Thoracic aorta (tissue), 2 donors: ENCODE results near the gene ACSS3. TPM values are rescaled to one million over a fixed set of nuclear protein-coding genes. Genes with fewer than 3 reads are reported as not detected.

ENCODE experiments used
- ATAC-seq: fragments of 150-250 bp; one replicate; pipeline ENCODE4 v1.8.0; 2017; ENCODE audit warnings: low read depth; ENCODE audit not compliant: insufficient number of reproducible peaks, low FRiP score
- DNase-seq: peaks from one replicate; pipeline ENCODE4 v3.0.0-alpha.2; 2020; ENCODE audit warnings: low spot score
- H3K27ac ChIP-seq, 2 donors: fragments of 200-600 bp; sonication (generic); 1 replicate in 1 of 2; 2 replicates in 1 of 2; pipeline ENCODE4 v1.5.1; 2016; ENCODE audit warnings: mild to moderate bottlenecking in 2 of 2, moderate library complexity in 2 of 2
- H3K27me3 ChIP-seq: fragments of 200-600 bp; sonication (generic); replicated peaks from 2 replicates; pipeline ENCODE4 v1.6.0; 2016; ENCODE audit warnings: mild to moderate bottlenecking; ENCODE audit not compliant: insufficient read depth
- H3K36me3 ChIP-seq: fragments of 200-600 bp; sonication (generic); one replicate; pipeline ENCODE4 v1.5.1; 2016
- H3K4me1 ChIP-seq, 2 donors: fragments of 200-600 bp; sonication (generic); 1 replicate in 1 of 2; 2 replicates in 1 of 2; pipeline versions ENCODE4 v1.5.1 to v1.6.0; 2016; ENCODE audit warnings: low read depth in 2 of 2, mild to moderate bottlenecking in 1 of 2; ENCODE audit not compliant: control insufficient read depth in 1 of 2
- H3K4me3 ChIP-seq: fragments of 200-600 bp; sonication (generic); 2 replicates; pipeline ENCODE4 v1.5.1; 2016; ENCODE audit warnings: mild to moderate bottlenecking
- H3K9me3 ChIP-seq: fragments of 200-600 bp; sonication (generic); 2 replicates; pipeline ENCODE4 v1.5.1; 2016
- CTCF ChIP-seq: fragments of 200-600 bp; sonication (generic); IDR thresholded peaks from one replicate; pipeline ENCODE4 v1.5.1; 2019; ENCODE audit warnings: antibody characterized with exemption
- total RNA-seq, 2 donors: library from RNA; depleted of rRNA; stranded (reverse); fragments of >200 nt; gene quantifications; one replicate each; pipeline versions ENCODE4 v1.1.0 to v1.2.3, GENCODE V29; 2016

Gene ACSS3
- total RNA-seq, 2 donors from 2014 or later, result 16.5 to 30.0 TPM

GRCh38 chr12:81120961-81121360 is 43.1 kb downstream of the ACSS3 start:
- DNase-seq (no peak), ATAC-seq (no peak)
- H3K27ac ChIP-seq, result no peak overlapping the region
- no peaks in the 10 kb centered on the region for H3K27me3 ChIP-seq
- H3K36me3 ChIP-seq, result peaks cover 2% of the 10 kb centered on the region
- H3K9me3 ChIP-seq, result no peaks in the 10 kb centered on the region
- TF ChIP-seq CTCF, result no peak
- no peak overlapping the region for H3K4me3 ChIP-seq
- no peaks in the 10 kb centered on the region for H3K4me1 ChIP-seq

- no peak for TF ChIP-seq CTCF
- Histone ChIP-seq H3K4me3 (no peak overlapping the region), H3K36me3 (no peaks in the 10 kb centered on the region), H3K27me3 (no peaks in the 10 kb centered on the region), H3K4me1 (no peaks in the 10 kb centered on the region), H3K9me3 (no peaks in the 10 kb centered on the region), H3K27ac (no peak overlapping the region)
- ATAC-seq (no peak), DNase-seq (no peak)
Measured at GRCh38 chr12:81123611-81124010, 45.7 kb downstream of the ACSS3 start.

- H3K27ac ChIP-seq, result no peak overlapping the region
- TF ChIP-seq CTCF, result no peak
- no peaks in the 10 kb centered on the region for H3K9me3 ChIP-seq
- no peaks in the 10 kb centered on the region for H3K4me1 ChIP-seq
- H3K4me3 ChIP-seq, result no peak overlapping the region
- DNase-seq, result no peak
- no peak for ATAC-seq
- no peaks in the 10 kb centered on the region for H3K27me3 ChIP-seq
- no peaks in the 10 kb centered on the region for H3K36me3 ChIP-seq
Measured at GRCh38 chr12:81125691-81126090, 47.8 kb downstream of the ACSS3 start.

- no peak for ATAC-seq
- DNase-seq, result no peak
- Histone ChIP-seq H3K9me3 (no peaks in the 10 kb centered on the region), H3K4me3 (no peak overlapping the region), H3K27me3 (no peaks in the 10 kb centered on the region), H3K4me1 (no peaks in the 10 kb centered on the region), H3K27ac (no peak overlapping the region), H3K36me3 (no peaks in the 10 kb centered on the region)
- TF ChIP-seq CTCF, result peak; percentile 58
Measured at GRCh38 chr12:81128930-81129554, 51.2 kb downstream of the ACSS3 start.

GRCh38 chr12:81136519-81136918 is 58.6 kb downstream of the ACSS3 start:
- no peak for ATAC-seq
- H3K9me3 ChIP-seq, result no peaks in the 10 kb centered on the region
- TF ChIP-seq CTCF, result no peak

More at GRCh38 chr12:81136519-81136918, 58.6 kb downstream of the ACSS3 start:
- H3K27me3 ChIP-seq, result no peaks in the 10 kb centered on the region
- no peaks in the 10 kb centered on the region for H3K4me1 ChIP-seq
- no peak for DNase-seq
- no peak overlapping the region for H3K4me3 ChIP-seq
- no peak overlapping the region for H3K27ac ChIP-seq
- no peaks in the 10 kb centered on the region for H3K36me3 ChIP-seq
